ENCODE data around the gene SPATA7.

GRCh38 chr14:88452231-88452630, 66.8 kb downstream of the SPATA7 start:
- TF ChIP-seq, protein P1, sequence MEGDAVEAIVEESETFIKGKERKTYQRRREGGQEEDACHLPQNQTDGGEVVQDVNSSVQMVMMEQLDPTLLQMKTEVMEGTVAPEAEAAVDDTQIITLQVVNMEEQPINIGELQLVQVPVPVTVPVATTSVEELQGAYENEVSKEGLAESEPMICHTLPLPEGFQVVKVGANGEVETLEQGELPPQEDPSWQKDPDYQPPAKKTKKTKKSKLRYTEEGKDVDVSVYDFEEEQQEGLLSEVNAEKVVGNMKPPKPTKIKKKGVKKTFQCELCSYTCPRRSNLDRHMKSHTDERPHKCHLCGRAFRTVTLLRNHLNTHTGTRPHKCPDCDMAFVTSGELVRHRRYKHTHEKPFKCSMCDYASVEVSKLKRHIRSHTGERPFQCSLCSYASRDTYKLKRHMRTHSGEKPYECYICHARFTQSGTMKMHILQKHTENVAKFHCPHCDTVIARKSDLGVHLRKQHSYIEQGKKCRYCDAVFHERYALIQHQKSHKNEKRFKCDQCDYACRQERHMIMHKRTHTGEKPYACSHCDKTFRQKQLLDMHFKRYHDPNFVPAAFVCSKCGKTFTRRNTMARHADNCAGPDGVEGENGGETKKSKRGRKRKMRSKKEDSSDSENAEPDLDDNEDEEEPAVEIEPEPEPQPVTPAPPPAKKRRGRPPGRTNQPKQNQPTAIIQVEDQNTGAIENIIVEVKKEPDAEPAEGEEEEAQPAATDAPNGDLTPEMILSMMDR (IDR thresholded peaks at IDR 0.05) = no peak
- TF ChIP-seq POLR2A (IDR thresholded peaks at IDR 0.05) = no peak
- TF ChIP-seq POLR2AphosphoS5 (IDR thresholded peaks at IDR 0.05; ENCODE audit: insufficient read depth in 1 of 2, low read depth in 1 of 2) = no peak
